OCI-LY7 (cell line): ENCODE results near the gene ZCCHC14. TPM values are rescaled to one million over a fixed set of nuclear protein-coding genes. Genes with fewer than 3 reads are reported as not detected.

ENCODE experiments used
- BruUV-seq: library from RNA; stranded (reverse); fragments of 400-500 nt; replicated peaks from 2 replicates; lab custom pipeline; 2021; lab: Mats Ljungman, UMichigan
- CTCF ChIA-PET: fragments of 300-600 bp; sonication (Branson Sonifier 250); formaldehyde crosslinking; loops from one replicate; lab custom pipeline; 2022; ENCODE audit warnings: antibody characterized with exemption; ENCODE audit not compliant: unreplicated experiment; lab: Charles Lee
- POLR2A ChIA-PET: fragments of 300-600 bp; sonication (Branson Sonifier 250); formaldehyde crosslinking; loops from one replicate; lab custom pipeline; 2022; ENCODE audit warnings: antibody characterized with exemption; lab: Charles Lee
- DNase-seq: peaks from one replicate; pipeline ENCODE4 v3.0.0-alpha.2; 2015; ENCODE audit warnings: low spot score
- H2AFZ ChIP-seq: fragments of 200-600 bp; sonication (generic), shearing (Covaris generic); 2 replicates; pipeline ENCODE4 v1.6.1; 2014; ENCODE audit warnings: mild to moderate bottlenecking, antibody characterized with exemption, low read length, moderate library complexity
- H3K27ac ChIP-seq: fragments of 200-600 bp; sonication (generic); 2 replicates; pipeline ENCODE4 v1.5.1; 2014; ENCODE audit warnings: mixed run types, low read depth, mild to moderate bottlenecking, moderate library complexity, low read length, inconsistent platforms; ENCODE audit not compliant: poor library complexity, severe bottlenecking
- H3K36me3 ChIP-seq: fragments of 200-600 bp; sonication (generic); 2 replicates; pipeline ENCODE4 v1.6.1; 2014; ENCODE audit warnings: mild to moderate bottlenecking, antibody characterized with exemption, low read length, moderate library complexity, mixed read lengths; ENCODE audit not compliant: insufficient read depth
- H3K4me1 ChIP-seq: fragments of 200-600 bp; sonication (generic); 2 replicates; pipeline ENCODE4 v1.5.1; 2014; ENCODE audit warnings: mild to moderate bottlenecking, low read length; ENCODE audit not compliant: insufficient read depth, poor library complexity, severe bottlenecking
- H3K4me2 ChIP-seq: fragments of 200-600 bp; sonication (generic); 2 replicates; pipeline ENCODE4 v1.6.1; 2014; ENCODE audit warnings: mild to moderate bottlenecking, low read length
- H3K4me3 ChIP-seq: fragments of 200-600 bp; sonication (generic); 2 replicates; pipeline ENCODE4 v1.5.1; 2014; ENCODE audit warnings: mild to moderate bottlenecking, low read depth, low read length; ENCODE audit not compliant: poor library complexity, severe bottlenecking
- H3K79me2 ChIP-seq: fragments of 200-600 bp; sonication (generic); 2 replicates; pipeline ENCODE4 v1.6.1; 2016; ENCODE audit warnings: low read depth, mild to moderate bottlenecking, low read length, moderate library complexity, mixed read lengths; ENCODE audit not compliant: insufficient read depth
- H3K9me2 ChIP-seq: fragments of 200-600 bp; sonication (generic); 2 replicates; pipeline ENCODE4 v1.6.1; 2016; ENCODE audit warnings: mild to moderate bottlenecking, low read length, mixed read lengths; ENCODE audit not compliant: insufficient read depth
- H3K9me3 ChIP-seq: fragments of 200-600 bp; sonication (generic); 2 replicates; pipeline ENCODE4 v1.6.1; 2014; ENCODE audit warnings: mild to moderate bottlenecking, mixed run types, low read length, mixed read lengths
- H4K20me1 ChIP-seq: fragments of 200-600 bp; sonication (generic); 2 replicates; pipeline ENCODE4 v1.6.1; 2014; ENCODE audit warnings: mild to moderate bottlenecking, antibody characterized with exemption, low read length, moderate library complexity, mixed read lengths; ENCODE audit not compliant: insufficient read depth
- EZH2phosphoT487 ChIP-seq: fragments of 200-600 bp; sonication (generic); IDR thresholded peaks from 2 replicates; pipeline ENCODE4 v1.6.1; 2018; ENCODE audit warnings: low read depth, borderline replicate concordance, mild to moderate bottlenecking, mixed run types, antibody characterized with exemption, low read length, moderate library complexity, mixed read lengths
- intact Hi-C: fragments of 100-400 bp; cut with micrococcal nuclease; formaldehyde crosslinking; loops from one replicate; pipeline ENCODE4 v1.10.0; 2022; ENCODE audit not compliant: unreplicated experiment
- total RNA-seq, 2 experiments: library from RNA; depleted of rRNA in 1 of 2; stranded (reverse); fragments of >200 nt in 1 of 2; shearing (Covaris generic) in 1 of 2; gene quantifications; 2 replicates each; pipeline ENCODE4 v1.2.3, GENCODE V29; 2014 to 2022
- TF ChIP-seq, protein P1 (sequence below): fragments of 200-600 bp; sonication (generic); conservative IDR thresholded peaks from 2 replicates; pipeline ENCODE4 v1.5.1; 2014; ENCODE audit warnings: mild to moderate bottlenecking, antibody characterized with exemption, low read length, moderate library complexity, mixed read lengths

Gene ZCCHC14
- total RNA-seq, 2 experiments from 2014 or later = 8.5 to 17.1 TPM

DNA sequence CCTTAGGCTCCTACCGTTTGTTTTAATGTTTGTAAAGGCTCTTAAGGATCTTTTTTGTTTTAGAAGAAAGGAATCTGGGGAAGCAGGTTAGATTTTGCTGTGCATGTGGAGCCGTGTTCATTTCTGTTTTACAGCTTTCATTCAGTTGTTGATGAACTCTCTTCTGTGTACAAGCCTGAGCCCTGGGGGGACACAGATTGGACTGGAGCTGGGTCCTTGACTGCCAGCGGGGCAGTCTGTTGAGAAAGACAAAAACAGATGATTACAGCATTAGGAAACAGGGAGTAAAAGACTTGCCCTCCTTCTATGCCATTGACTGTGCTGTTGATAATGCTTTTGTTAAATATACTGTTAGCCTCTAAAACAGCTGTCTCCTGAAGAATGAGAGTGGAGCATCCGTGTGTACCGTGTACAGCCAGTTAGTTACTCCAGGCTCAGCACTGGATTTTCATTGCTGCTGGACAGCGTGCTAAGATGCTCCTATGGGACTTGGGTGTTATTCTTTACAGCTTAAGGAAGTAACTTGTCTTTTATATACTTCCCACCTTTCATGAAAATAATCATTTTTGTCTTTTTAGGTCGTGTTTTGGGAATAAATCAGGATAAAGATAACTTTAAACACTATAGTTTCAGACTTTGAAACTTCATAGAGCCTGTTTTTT is 97.5 kb downstream of the ZCCHC14 start:
- POLR2A ChIA-PET = interaction anchor here (0.5 to 2.2 kb wide), 3 partner anchors 11 to 1170 kb away, joined by 3 to 9 read pairs (median 4); partner anchors contain the start of gene FBXO31
- no TSS peak for BruUV-seq
- intact Hi-C loops = loop anchor here (2.0 kb wide), 1 partner anchor 79 kb away; the partner anchor contains the start of gene C16orf95

GRCh38 chr16:87393680-87394055 is 99.2 kb downstream of the ZCCHC14 start:
- peaks cover 27% of the 10 kb centered on the region; the same call in 1 of the 2 replicates for H3K79me2 ChIP-seq
- no peak for DNase-seq
- ChIA-PET CTCF (no interaction called here), POLR2A (interaction anchor here (2.2 kb wide), 1 partner anchor 10 kb away, joined by 9 read pairs; the partner anchor contains the start of gene FBXO31)
- no peaks in the 10 kb centered on the region for H3K9me2 ChIP-seq
- H3K4me1 ChIP-seq = peaks cover 31% of the 10 kb centered on the region
- H3K27ac ChIP-seq = peak overlapping the region; percentile 14
- peaks cover 14% of the 10 kb centered on the region for H4K20me1 ChIP-seq
- peaks cover 9% of the 10 kb centered on the region; the same call in 1 of the 2 replicates for H3K36me3 ChIP-seq
- intact Hi-C loops = loop anchor here (2.0 to 5.0 kb wide), 2 partner anchors 77 to 309 kb away; partner anchors contain the start of gene C16orf95
- H3K4me3 ChIP-seq = peak overlapping the region; percentile 78
- BruUV-seq = no TSS peak
- no peaks in the 10 kb centered on the region for H3K9me3 ChIP-seq
- no peak overlapping the region for H2AFZ ChIP-seq
- peak overlapping the region; percentile 88 for H3K4me2 ChIP-seq
- TF ChIP-seq, protein P1, sequence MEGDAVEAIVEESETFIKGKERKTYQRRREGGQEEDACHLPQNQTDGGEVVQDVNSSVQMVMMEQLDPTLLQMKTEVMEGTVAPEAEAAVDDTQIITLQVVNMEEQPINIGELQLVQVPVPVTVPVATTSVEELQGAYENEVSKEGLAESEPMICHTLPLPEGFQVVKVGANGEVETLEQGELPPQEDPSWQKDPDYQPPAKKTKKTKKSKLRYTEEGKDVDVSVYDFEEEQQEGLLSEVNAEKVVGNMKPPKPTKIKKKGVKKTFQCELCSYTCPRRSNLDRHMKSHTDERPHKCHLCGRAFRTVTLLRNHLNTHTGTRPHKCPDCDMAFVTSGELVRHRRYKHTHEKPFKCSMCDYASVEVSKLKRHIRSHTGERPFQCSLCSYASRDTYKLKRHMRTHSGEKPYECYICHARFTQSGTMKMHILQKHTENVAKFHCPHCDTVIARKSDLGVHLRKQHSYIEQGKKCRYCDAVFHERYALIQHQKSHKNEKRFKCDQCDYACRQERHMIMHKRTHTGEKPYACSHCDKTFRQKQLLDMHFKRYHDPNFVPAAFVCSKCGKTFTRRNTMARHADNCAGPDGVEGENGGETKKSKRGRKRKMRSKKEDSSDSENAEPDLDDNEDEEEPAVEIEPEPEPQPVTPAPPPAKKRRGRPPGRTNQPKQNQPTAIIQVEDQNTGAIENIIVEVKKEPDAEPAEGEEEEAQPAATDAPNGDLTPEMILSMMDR = no peak
- TF ChIP-seq EZH2phosphoT487 = no peak

More for the DNA sequence above, 97.5 kb downstream of the ZCCHC14 start:
- no peak for TF ChIP-seq EZH2phosphoT487
- TF ChIP-seq, protein P1 = no peak
- CTCF ChIA-PET = no interaction called here
- H3K27ac ChIP-seq = no peak overlapping the region
- H3K4me3 ChIP-seq = no peak overlapping the region
- peaks cover 27% of the 10 kb centered on the region; the same call in 1 of the 2 replicates for H3K79me2 ChIP-seq
- no peaks in the 10 kb centered on the region for H3K9me2 ChIP-seq
- peaks cover 21% of the 10 kb centered on the region for H3K4me1 ChIP-seq
- DNase-seq = no peak
- no peak overlapping the region for H3K4me2 ChIP-seq
- peaks cover 19% of the 10 kb centered on the region for H3K36me3 ChIP-seq
- no peaks in the 10 kb centered on the region for H3K9me3 ChIP-seq
- peaks cover 14% of the 10 kb centered on the region for H4K20me1 ChIP-seq
- no peak overlapping the region for H2AFZ ChIP-seq
